Measurements from ENCODE around the gene FLACC1. TPM values are rescaled to one million over a fixed set of nuclear protein-coding genes. Genes with fewer than 3 reads are reported as not detected.

The FLACC1 gene
- total and polyA plus RNA-seq, 2 experiments from 2014 or later = 1.4 to 2.3 TPM

GRCh38 chr2:201249889-201250288 is 107.3 kb downstream of the FLACC1 start:
- Histone ChIP-seq H3K4me2 (ENCODE audit: unreplicated experiment) (no peak overlapping the region), H3K27ac (no peak overlapping the region), H3F3A (ENCODE audit: insufficient read depth) (no peaks in the 10 kb centered on the region), H3K9me2 (ENCODE audit: insufficient read depth) (no peaks in the 10 kb centered on the region), H3K36me3 (ENCODE audit: low read depth) (no peaks in the 10 kb centered on the region), H3K4me3 (no peak overlapping the region), H4K20me1 (ENCODE audit: insufficient read depth) (no peaks in the 10 kb centered on the region), H3K9me3 (ENCODE audit: low read depth) (no peaks in the 10 kb centered on the region), H3K4me1 (ENCODE audit: insufficient read depth) (no peaks in the 10 kb centered on the region), H3K79me2 (ENCODE audit: insufficient read depth) (no peaks in the 10 kb centered on the region), H3K27me3 (replicated peaks; ENCODE audit: insufficient read depth) (no peaks in the 10 kb centered on the region), H3K9ac (no peak overlapping the region), H2AFZ (no peak overlapping the region)
- DNase-seq = no peak
- 89 to 90% methylated on average over 2 of the region's 2 CpGs for WGBS, 2 experiments (ENCODE audit: low coverage in 1 of 2, low lambda C conversion rate in 2 of 2, missing lambda C conversion rate in 2 of 2)
- in situ Hi-C loops (cut with MboI) = no loop called here
- TF ChIP-seq EZH2phosphoT487 (IDR thresholded peaks at IDR 0.05; ENCODE audit: insufficient read depth, low read depth) (no peak), EZH2 (IDR thresholded peaks at IDR 0.05; ENCODE audit: insufficient read depth, poor library complexity, severe bottlenecking) (no peak)

- Histone ChIP-seq H2AFZ (no peak overlapping the region), H3K27ac (no peak overlapping the region), H4K20me1 (ENCODE audit: insufficient read depth) (no peaks in the 10 kb centered on the region), H3K79me2 (ENCODE audit: insufficient read depth) (no peaks in the 10 kb centered on the region), H3K4me2 (ENCODE audit: unreplicated experiment) (no peak overlapping the region), H3F3A (ENCODE audit: insufficient read depth) (no peaks in the 10 kb centered on the region), H3K4me3 (no peak overlapping the region), H3K9me3 (ENCODE audit: low read depth) (no peaks in the 10 kb centered on the region), H3K27me3 (replicated peaks; ENCODE audit: insufficient read depth) (no peaks in the 10 kb centered on the region), H3K9ac (no peak overlapping the region), H3K36me3 (ENCODE audit: low read depth) (no peaks in the 10 kb centered on the region), H3K9me2 (ENCODE audit: insufficient read depth) (no peaks in the 10 kb centered on the region), H3K4me1 (ENCODE audit: insufficient read depth) (no peaks in the 10 kb centered on the region)
- 67 to 75% methylated on average over 6 of the region's 6 CpGs for WGBS, 2 experiments (ENCODE audit: low coverage in 1 of 2, low lambda C conversion rate in 2 of 2, missing lambda C conversion rate in 2 of 2)
- TF ChIP-seq EZH2 (IDR thresholded peaks at IDR 0.05; ENCODE audit: insufficient read depth, poor library complexity, severe bottlenecking) (no peak), EZH2phosphoT487 (IDR thresholded peaks at IDR 0.05; ENCODE audit: insufficient read depth, low read depth) (no peak)
- DNase-seq = no peak
- in situ Hi-C loops (cut with MboI) = no loop called here
Measured at GRCh38 chr2:201248288-201248844, 108.8 kb downstream of the FLACC1 start.

DNA sequence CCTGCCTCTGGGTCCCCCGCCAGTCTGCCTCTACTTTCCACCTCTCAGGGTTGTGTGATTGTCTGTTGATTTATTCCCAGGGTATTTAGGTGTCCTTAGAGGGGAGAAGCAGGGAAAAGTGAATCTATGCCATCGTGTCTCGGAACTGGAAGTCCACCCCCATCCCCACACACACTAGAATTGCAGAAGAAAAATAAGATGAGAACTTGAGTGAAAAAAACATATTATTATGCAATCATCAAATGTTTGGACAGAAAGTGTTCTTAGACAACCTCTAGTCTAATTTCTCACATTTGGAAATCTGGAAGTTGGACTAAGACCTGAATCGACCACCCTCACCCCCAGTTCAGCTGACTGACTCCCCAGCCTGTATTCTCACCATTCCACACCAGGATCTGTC is 110.9 kb downstream of the FLACC1 start:
- H3K4me1 ChIP-seq (ENCODE audit: insufficient read depth) = no peaks in the 10 kb centered on the region
- H3K9ac ChIP-seq = no peak overlapping the region
- WGBS, 2 experiments (ENCODE audit: low coverage in 1 of 2, low lambda C conversion rate in 2 of 2, missing lambda C conversion rate in 2 of 2) = 68 to 74% methylated on average over 4 of the region's 4 CpGs
- no peaks in the 10 kb centered on the region for H3K36me3 ChIP-seq (ENCODE audit: low read depth)
- H3K9me2 ChIP-seq (ENCODE audit: insufficient read depth) = no peaks in the 10 kb centered on the region
- no peak overlapping the region for H3K27ac ChIP-seq
- no peaks in the 10 kb centered on the region for H3F3A ChIP-seq (ENCODE audit: insufficient read depth)
- H4K20me1 ChIP-seq (ENCODE audit: insufficient read depth) = no peaks in the 10 kb centered on the region
- H3K79me2 ChIP-seq (ENCODE audit: insufficient read depth) = no peaks in the 10 kb centered on the region
- H3K4me3 ChIP-seq = no peak overlapping the region
- H2AFZ ChIP-seq = no peak overlapping the region
- no peaks in the 10 kb centered on the region for H3K27me3 ChIP-seq (replicated peaks; ENCODE audit: insufficient read depth)
- H3K4me2 ChIP-seq (ENCODE audit: unreplicated experiment) = no peak overlapping the region
- no peak for DNase-seq
- no peaks in the 10 kb centered on the region for H3K9me3 ChIP-seq (ENCODE audit: low read depth)
- in situ Hi-C loops (cut with MboI) = no loop called here
- TF ChIP-seq EZH2 (IDR thresholded peaks at IDR 0.05; ENCODE audit: insufficient read depth, poor library complexity, severe bottlenecking) (no peak), EZH2phosphoT487 (IDR thresholded peaks at IDR 0.05; ENCODE audit: insufficient read depth, low read depth) (no peak)

DNA sequence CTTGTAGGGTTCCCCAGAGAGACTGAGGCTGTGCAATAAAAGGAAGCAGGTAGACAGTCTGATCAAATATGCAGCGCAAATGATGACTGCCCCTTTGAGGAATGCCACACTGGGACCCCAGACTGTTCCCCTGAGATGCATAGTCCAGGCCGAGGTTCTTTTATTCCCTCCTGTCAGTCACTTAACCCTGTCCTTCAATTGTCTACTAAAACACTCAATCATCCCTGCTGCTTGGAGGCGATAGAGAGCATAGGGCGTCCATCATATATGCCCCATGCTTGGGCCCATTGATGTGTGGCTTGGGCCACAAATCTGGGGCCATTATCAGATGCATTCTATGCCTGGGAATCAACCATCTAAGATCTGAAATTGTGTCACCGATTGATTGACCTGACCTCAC is 112.3 kb downstream of the FLACC1 start:
- no peaks in the 10 kb centered on the region for H4K20me1 ChIP-seq (ENCODE audit: insufficient read depth)
- no peak overlapping the region for H3K27ac ChIP-seq
- no peaks in the 10 kb centered on the region for H3K27me3 ChIP-seq (replicated peaks; ENCODE audit: insufficient read depth)
- H3K9me2 ChIP-seq (ENCODE audit: insufficient read depth) = no peaks in the 10 kb centered on the region
- no peaks in the 10 kb centered on the region for H3K9me3 ChIP-seq (ENCODE audit: low read depth)
- H3K9ac ChIP-seq = no peak overlapping the region
- H3K79me2 ChIP-seq (ENCODE audit: insufficient read depth) = no peaks in the 10 kb centered on the region
- H3K36me3 ChIP-seq (ENCODE audit: low read depth) = no peaks in the 10 kb centered on the region
- H3K4me3 ChIP-seq = no peak overlapping the region
- no peaks in the 10 kb centered on the region for H3F3A ChIP-seq (ENCODE audit: insufficient read depth)
- no peak overlapping the region for H2AFZ ChIP-seq
- H3K4me1 ChIP-seq (ENCODE audit: insufficient read depth) = peaks cover 2% of the 10 kb centered on the region; the same call in 1 of the 2 replicates
- TF ChIP-seq EZH2phosphoT487 (IDR thresholded peaks at IDR 0.05; ENCODE audit: insufficient read depth, low read depth) (no peak), EZH2 (IDR thresholded peaks at IDR 0.05; ENCODE audit: insufficient read depth, poor library complexity, severe bottlenecking) (no peak)
- in situ Hi-C loops (cut with MboI) = no loop called here
- no peak overlapping the region for H3K4me2 ChIP-seq (ENCODE audit: unreplicated experiment)
- no peak for DNase-seq
- 95 to 98% methylated on average over 5 of the region's 5 CpGs for WGBS, 2 experiments (ENCODE audit: low coverage in 1 of 2, low lambda C conversion rate in 2 of 2, missing lambda C conversion rate in 2 of 2)
